Activated naive CD4-positive, alpha-beta T cell treated with anti-CD3 and anti-CD28 coated beads, Interleukin-2, amount 10 ng/mL, durations not matched to agents 7 days and 5 days (primary cell): Measurements from ENCODE around the gene SLC38A9.
"Not testable (repeated sequence)": the region's sequence is repeated elsewhere in the genome, so short reads cannot be mapped to it uniquely, and the experiment has no call there.

Experiments
- CTCF ChIA-PET: fragments of 350-600 bp; sonication (Branson Sonifier 250); formaldehyde crosslinking; loops from one replicate; lab custom pipeline; 2021; ENCODE audit warnings: antibody characterized with exemption; lab: Charles Lee
- DNase-seq: peaks from one replicate; pipeline ENCODE4 v3.0.0-alpha.2; 2020
- H3K27ac Mint-ChIP-seq: one replicate; pipeline ENCODE4 v1.8.0; 2021; ENCODE audit warnings: mild to moderate bottlenecking, moderate library complexity, mixed read lengths
- H3K27me3 Mint-ChIP-seq: one replicate; pipeline ENCODE4 v1.8.0; 2021; ENCODE audit warnings: mild to moderate bottlenecking, mixed read lengths
- H3K36me3 Mint-ChIP-seq: one replicate; pipeline ENCODE4 v1.8.0; 2021; ENCODE audit warnings: mixed read lengths
- H3K4me1 Mint-ChIP-seq: one replicate; pipeline ENCODE4 v1.8.0; 2021; ENCODE audit warnings: mixed read lengths
- H3K4me3 Mint-ChIP-seq: one replicate; pipeline ENCODE4 v1.8.0; 2021; ENCODE audit warnings: mild to moderate bottlenecking, moderate library complexity, mixed read lengths
- H3K9me3 Mint-ChIP-seq: one replicate; pipeline ENCODE4 v1.8.0; 2021; ENCODE audit warnings: mixed read lengths

The SLC38A9 gene

GRCh38 chr5:55720188-55720703 lies 8.1 kb upstream of the SLC38A9 start:
- Mint-ChIP-seq H3K27me3 (peaks cover 12% of the 10 kb centered on the region), H3K4me3 (no peak overlapping the region), H3K36me3 (peaks cover 5% of the 10 kb centered on the region), H3K4me1 (peaks cover 5% of the 10 kb centered on the region), H3K9me3 (peaks cover 11% of the 10 kb centered on the region), H3K27ac (no peak overlapping the region)
- DNase-seq: no peak
- CTCF ChIA-PET: no interaction called here

GRCh38 chr5:55719026-55719425 lies 6.9 kb upstream of the SLC38A9 start:
- CTCF ChIA-PET, H3K4me3 Mint-ChIP-seq, H3K4me1 Mint-ChIP-seq, DNase-seq, H3K36me3 Mint-ChIP-seq, H3K27ac Mint-ChIP-seq: not testable (repeated sequence)
- Mint-ChIP-seq H3K27me3 (peaks cover 18% of the 10 kb centered on the region), H3K9me3 (peaks cover 11% of the 10 kb centered on the region)

DNA sequence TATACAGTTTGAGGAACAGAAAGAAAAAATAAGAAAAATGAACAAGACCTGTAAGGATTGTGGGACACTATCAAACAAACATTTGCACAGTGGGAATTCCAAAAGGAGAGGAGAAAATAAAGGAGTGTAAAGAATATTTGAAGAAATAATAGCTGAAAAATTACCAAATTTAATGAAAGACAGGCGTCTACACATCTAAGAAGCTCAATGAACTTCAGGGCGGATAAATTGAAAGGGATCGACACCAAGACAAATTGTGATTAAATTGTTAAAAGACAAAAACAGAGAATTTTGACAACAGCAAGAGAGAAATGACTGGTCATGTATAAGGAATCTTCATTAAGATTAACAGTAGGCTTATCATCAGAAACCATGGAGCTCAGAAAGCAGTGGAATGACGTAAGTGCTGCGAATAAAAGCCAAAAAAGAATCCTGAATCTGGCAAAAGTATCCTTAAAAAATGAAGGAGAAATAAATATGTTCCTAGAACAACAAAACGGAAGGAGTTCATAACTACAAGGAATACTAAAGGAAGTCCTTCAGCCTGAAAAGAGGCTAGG lies 3.5 kb upstream of the SLC38A9 start:
- Mint-ChIP-seq H3K9me3 (peaks cover 11% of the 10 kb centered on the region), H3K27ac (no peak overlapping the region), H3K4me3 (no peak overlapping the region), H3K36me3 (peaks cover 10% of the 10 kb centered on the region), H3K27me3 (peaks cover 18% of the 10 kb centered on the region), H3K4me1 (peaks cover 24% of the 10 kb centered on the region)
- no peak for DNase-seq
- CTCF ChIA-PET: interaction anchor here (0.8 kb wide), 1 partner anchor 17 kb away, joined by 4 read pairs; no protein-coding TSS in a partner anchor

GRCh38 chr5:55714749-55715148 lies 2.6 kb upstream of the SLC38A9 start:
- H3K4me1 Mint-ChIP-seq: peaks cover 30% of the 10 kb centered on the region
- CTCF ChIA-PET: no interaction called here
- H3K27me3 Mint-ChIP-seq: peaks cover 10% of the 10 kb centered on the region
- DNase-seq: no peak
- peaks cover 11% of the 10 kb centered on the region for H3K9me3 Mint-ChIP-seq
- no peak overlapping the region for H3K4me3 Mint-ChIP-seq
- H3K27ac Mint-ChIP-seq: no peak overlapping the region
- peaks cover 10% of the 10 kb centered on the region for H3K36me3 Mint-ChIP-seq

DNA sequence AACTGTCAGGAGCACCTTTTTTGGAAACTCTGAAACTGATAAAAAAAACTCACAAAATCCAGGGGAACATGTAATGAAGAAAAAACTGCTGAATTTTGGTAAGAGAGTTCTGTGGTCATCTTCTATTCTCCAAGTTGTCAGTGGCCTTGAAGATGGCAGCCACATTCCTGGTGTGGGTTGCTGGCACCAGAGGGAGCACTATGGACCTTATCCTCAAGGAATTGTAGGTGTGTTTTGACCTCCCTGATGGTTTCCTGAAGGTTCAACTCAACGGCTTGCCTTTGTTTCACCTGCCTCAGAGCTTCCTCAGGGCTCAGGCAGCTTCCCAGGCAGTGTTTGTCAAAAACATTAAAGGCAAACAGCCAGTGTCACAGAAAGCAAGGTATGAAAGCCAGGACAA lies 2.2 kb upstream of the SLC38A9 start:
- Mint-ChIP-seq H3K36me3 (peaks cover 10% of the 10 kb centered on the region), H3K4me3 (no peak overlapping the region), H3K27me3 (peaks cover 10% of the 10 kb centered on the region), H3K27ac (no peak overlapping the region), H3K4me1 (peaks cover 31% of the 10 kb centered on the region), H3K9me3 (peaks cover 11% of the 10 kb centered on the region)
- no peak for DNase-seq
- CTCF ChIA-PET: no interaction called here

DNA sequence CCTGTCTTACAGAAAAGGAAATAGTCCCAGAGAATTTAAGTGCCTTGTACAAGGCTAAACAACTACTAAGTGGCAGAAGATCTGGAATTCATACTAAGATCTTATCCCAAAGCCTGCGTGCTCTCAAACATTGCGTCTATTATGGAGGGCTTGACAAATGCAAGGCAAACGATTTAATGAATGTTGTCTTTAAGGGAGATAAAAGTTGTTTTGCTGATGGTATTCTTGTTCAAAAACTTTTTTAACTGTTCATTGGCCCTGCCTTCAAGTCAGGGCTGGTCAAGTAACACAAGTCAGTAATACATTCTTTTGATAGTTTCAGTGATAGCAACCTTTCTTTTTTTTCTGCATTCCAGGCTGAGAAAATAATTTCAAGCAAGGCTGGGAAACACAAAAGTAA lies 1.7 kb upstream of the SLC38A9 start:
- no peak for DNase-seq
- H3K4me1 Mint-ChIP-seq: peaks cover 35% of the 10 kb centered on the region
- H3K36me3 Mint-ChIP-seq: peaks cover 11% of the 10 kb centered on the region
- H3K9me3 Mint-ChIP-seq: peaks cover 9% of the 10 kb centered on the region
- H3K4me3 Mint-ChIP-seq: no peak overlapping the region
- CTCF ChIA-PET: no interaction called here
- peaks cover 10% of the 10 kb centered on the region for H3K27me3 Mint-ChIP-seq
- no peak overlapping the region for H3K27ac Mint-ChIP-seq

- Mint-ChIP-seq H3K4me3 (peak overlapping the region; percentile 98), H3K36me3 (peaks cover 25% of the 10 kb centered on the region), H3K27me3 (peaks cover 6% of the 10 kb centered on the region), H3K4me1 (peaks cover 43% of the 10 kb centered on the region), H3K9me3 (peaks cover 1% of the 10 kb centered on the region), H3K27ac (peak overlapping the region; percentile 88)
- CTCF ChIA-PET: no interaction called here
- peak; percentile 30 for DNase-seq
Measured at GRCh38 chr5:55711507-55712022, 559 bp downstream of the SLC38A9 start.

GRCh38 chr5:55708732-55709131 lies 3.4 kb downstream of the SLC38A9 start:
- H3K4me1 Mint-ChIP-seq: peaks cover 47% of the 10 kb centered on the region
- CTCF ChIA-PET: interaction anchor here (1.0 to 1.7 kb wide), 2 partner anchors 17 to 212 kb away, joined by 3 to 4 read pairs; no protein-coding TSS in a partner anchor
- no peak for DNase-seq

DNA sequence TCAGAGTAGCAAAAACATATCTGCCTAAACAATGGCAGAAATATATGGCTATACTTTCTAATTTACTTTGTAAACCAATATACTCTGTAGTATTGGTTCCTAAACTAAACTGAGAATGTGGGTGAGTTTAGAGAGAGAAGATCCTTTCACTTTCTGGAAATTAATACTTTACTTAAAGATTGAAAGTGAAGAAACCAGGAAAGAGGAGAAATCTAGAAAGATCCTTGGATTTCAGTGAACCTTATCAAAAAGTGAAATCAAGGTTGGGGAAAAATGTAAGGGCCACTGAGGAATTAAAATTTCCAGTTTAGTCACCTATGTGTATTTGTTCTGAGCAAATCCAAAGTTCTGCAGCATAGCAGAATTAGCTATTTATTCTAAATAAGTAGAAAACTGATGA lies 5.9 kb downstream of the SLC38A9 start:
- Mint-ChIP-seq H3K4me3 (no peak overlapping the region), H3K4me1 (peaks cover 33% of the 10 kb centered on the region), H3K36me3 (peaks cover 33% of the 10 kb centered on the region), H3K27me3 (no peaks in the 10 kb centered on the region), H3K9me3 (no peaks in the 10 kb centered on the region), H3K27ac (no peak overlapping the region)
- CTCF ChIA-PET: no interaction called here
- DNase-seq: no peak

More at GRCh38 chr5:55708732-55709131, 3.4 kb downstream of the SLC38A9 start:
- Mint-ChIP-seq H3K27ac (no peak overlapping the region), H3K4me3 (no peak overlapping the region), H3K27me3 (no peaks in the 10 kb centered on the region), H3K9me3 (no peaks in the 10 kb centered on the region), H3K36me3 (peaks cover 28% of the 10 kb centered on the region)

- Mint-ChIP-seq H3K27ac (no peak overlapping the region), H3K4me3 (no peak overlapping the region), H3K36me3 (peaks cover 25% of the 10 kb centered on the region), H3K27me3 (no peaks in the 10 kb centered on the region), H3K4me1 (peaks cover 14% of the 10 kb centered on the region), H3K9me3 (no peaks in the 10 kb centered on the region)
- CTCF ChIA-PET: no interaction called here
- no peak for DNase-seq
Measured at GRCh38 chr5:55702598-55703345, 9.4 kb downstream of the SLC38A9 start.

GRCh38 chr5:55701462-55702103 lies 10.5 kb downstream of the SLC38A9 start:
- CTCF ChIA-PET: interaction anchor here (0.6 to 1.8 kb wide), 3 partner anchors 10 to 358 kb away, joined by 3 to 5 read pairs (median 3); no protein-coding TSS in a partner anchor
- H3K9me3 Mint-ChIP-seq: no peaks in the 10 kb centered on the region
- H3K27me3 Mint-ChIP-seq: no peaks in the 10 kb centered on the region
- no peak for DNase-seq
- no peak overlapping the region for H3K4me3 Mint-ChIP-seq
- peaks cover 25% of the 10 kb centered on the region for H3K36me3 Mint-ChIP-seq
- peaks cover 12% of the 10 kb centered on the region for H3K4me1 Mint-ChIP-seq
- no peak overlapping the region for H3K27ac Mint-ChIP-seq

GRCh38 chr5:55700745-55701144 lies 11.4 kb downstream of the SLC38A9 start:
- CTCF ChIA-PET: interaction anchor here (0.9 to 1.8 kb wide), 3 partner anchors 9 to 500 kb away, joined by 3 to 5 read pairs (median 3); no protein-coding TSS in a partner anchor
- no peaks in the 10 kb centered on the region for H3K9me3 Mint-ChIP-seq
- no peaks in the 10 kb centered on the region for H3K27me3 Mint-ChIP-seq
- H3K27ac Mint-ChIP-seq: no peak overlapping the region
- no peak overlapping the region for H3K4me3 Mint-ChIP-seq
- peaks cover 25% of the 10 kb centered on the region for H3K36me3 Mint-ChIP-seq
- DNase-seq: no peak
- H3K4me1 Mint-ChIP-seq: peaks cover 8% of the 10 kb centered on the region

GRCh38 chr5:55699041-55699688 lies 13.0 kb downstream of the SLC38A9 start:
- Mint-ChIP-seq H3K9me3 (no peaks in the 10 kb centered on the region), H3K27ac (no peak overlapping the region), H3K27me3 (no peaks in the 10 kb centered on the region), H3K4me1 (peaks cover 8% of the 10 kb centered on the region), H3K4me3 (no peak overlapping the region), H3K36me3 (peaks cover 30% of the 10 kb centered on the region)
- DNase-seq: no peak
- CTCF ChIA-PET: interaction anchor here (0.7 to 1.4 kb wide), 2 partner anchors 16 to 502 kb away, joined by 4 read pairs; no protein-coding TSS in a partner anchor

DNA sequence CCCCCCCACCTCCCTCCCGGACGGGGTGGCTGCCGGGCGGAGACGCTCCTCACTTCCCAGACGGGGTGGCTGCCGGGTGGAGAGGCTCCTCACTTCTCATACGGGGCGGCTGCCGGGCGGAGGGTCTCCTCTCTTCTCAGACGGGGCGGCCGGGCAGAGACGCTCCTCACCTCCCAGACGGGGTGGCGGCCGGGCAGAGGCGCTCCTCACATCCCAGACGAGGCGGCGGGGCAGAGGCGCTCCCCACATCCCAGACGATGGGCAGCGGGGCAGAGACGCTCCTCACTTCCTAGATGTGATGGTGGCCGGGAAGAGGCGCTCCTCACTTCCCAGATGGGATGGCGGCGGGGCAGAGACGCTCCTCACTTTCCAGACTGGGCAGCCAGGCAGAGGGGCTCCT lies 15.4 kb downstream of the SLC38A9 start:
- H3K4me1 Mint-ChIP-seq, DNase-seq, H3K27ac Mint-ChIP-seq, H3K27me3 Mint-ChIP-seq, H3K4me3 Mint-ChIP-seq, H3K9me3 Mint-ChIP-seq, CTCF ChIA-PET: not testable (repeated sequence)
- H3K36me3 Mint-ChIP-seq: peaks cover 21% of the 10 kb centered on the region
